MG63 (cell line): Measurements from ENCODE around the gene GARIN5B. TPM values are rescaled to one million over a fixed set of nuclear protein-coding genes. Genes with fewer than 3 reads are reported as not detected.
A peak's percentile ranks its signal among the peaks of the same experiment; 100 is the strongest.

Source experiments
- DNase-seq: peaks from one replicate; pipeline ENCODE4 v3.0.0-alpha.2; 2020
- H3K27me3 ChIP-seq: fragments of 250-450 bp; sonication (Bioruptor Pico); 2 replicates; pipeline ENCODE4 v1.5.1; 2020; ENCODE audit warnings: mild to moderate bottlenecking, moderate library complexity
- H3K36me3 ChIP-seq: fragments of 250-450 bp; sonication (Bioruptor Pico); 2 replicates; pipeline ENCODE4 v1.5.1; 2020; ENCODE audit warnings: mild to moderate bottlenecking, moderate library complexity
- H3K4me3 ChIP-seq: fragments of 250-450 bp; sonication (Bioruptor Pico); 2 replicates; pipeline ENCODE4 v1.5.1; 2020; ENCODE audit warnings: mild to moderate bottlenecking, moderate library complexity
- H3K9me3 ChIP-seq: fragments of 250-450 bp; sonication (Bioruptor Pico); 2 replicates; pipeline ENCODE4 v1.5.1; 2020; ENCODE audit warnings: mild to moderate bottlenecking, moderate library complexity
- total RNA-seq: library from RNA; depleted of rRNA; stranded (reverse); fragments of >200 nt; shearing (Covaris generic); gene quantifications from 2 replicates; pipeline ENCODE4 v1.2.3, GENCODE V29; 2014; ENCODE audit warnings: low replicate concordance

Gene GARIN5B
- total RNA-seq, 1 experiment from 2014 or later, result not detected

GRCh38 chr19:55377356-55378131 is 14.5 kb upstream of the GARIN5B start:
- DNase-seq, result no peak
- no peaks in the 10 kb centered on the region; the same call in 1 of the 2 replicates for H3K36me3 ChIP-seq
- H3K27me3 ChIP-seq, result no peaks in the 10 kb centered on the region

GRCh38 chr19:55376241-55376933 is 13.3 kb upstream of the GARIN5B start, which contains the start of gene TMEM190:
TSS of gene TMEM190 (plus strand) at chr19:55376826. CDS start at chr19:55376854, 28 bp downstream.
- no peak for DNase-seq
- H3K9me3 ChIP-seq, result no peaks in the 10 kb centered on the region
- no peaks in the 10 kb centered on the region for H3K36me3 ChIP-seq
- H3K27me3 ChIP-seq, result no peaks in the 10 kb centered on the region; the same call in 1 of the 2 replicates
- H3K4me3 ChIP-seq, result no peak within 1 kb of the TSS

More at GRCh38 chr19:55377356-55378131, 14.5 kb upstream of the GARIN5B start:
- no peak overlapping the region for H3K4me3 ChIP-seq
- H3K9me3 ChIP-seq, result no peaks in the 10 kb centered on the region

- Histone ChIP-seq H3K4me3 (no peak overlapping the region), H3K27me3 (peaks cover 11% of the 10 kb centered on the region), H3K9me3 (no peaks in the 10 kb centered on the region), H3K36me3 (no peaks in the 10 kb centered on the region)
- no peak for DNase-seq
Observed at GRCh38 chr19:55373993-55374757, 11.1 kb upstream of the GARIN5B start.

- no peaks in the 10 kb centered on the region for H3K9me3 ChIP-seq
- no peaks in the 10 kb centered on the region for H3K36me3 ChIP-seq
- no peak overlapping the region for H3K4me3 ChIP-seq
- no peak for DNase-seq
- H3K27me3 ChIP-seq, result peaks cover 11% of the 10 kb centered on the region
Observed at GRCh38 chr19:55373306-55373992, 10.4 kb upstream of the GARIN5B start.

- no peak for DNase-seq
- peaks cover 11% of the 10 kb centered on the region for H3K27me3 ChIP-seq
- H3K36me3 ChIP-seq, result no peaks in the 10 kb centered on the region
- H3K4me3 ChIP-seq, result no peak overlapping the region
- no peaks in the 10 kb centered on the region for H3K9me3 ChIP-seq
Observed at GRCh38 chr19:55372316-55373081, 9.4 kb upstream of the GARIN5B start.

DNA sequence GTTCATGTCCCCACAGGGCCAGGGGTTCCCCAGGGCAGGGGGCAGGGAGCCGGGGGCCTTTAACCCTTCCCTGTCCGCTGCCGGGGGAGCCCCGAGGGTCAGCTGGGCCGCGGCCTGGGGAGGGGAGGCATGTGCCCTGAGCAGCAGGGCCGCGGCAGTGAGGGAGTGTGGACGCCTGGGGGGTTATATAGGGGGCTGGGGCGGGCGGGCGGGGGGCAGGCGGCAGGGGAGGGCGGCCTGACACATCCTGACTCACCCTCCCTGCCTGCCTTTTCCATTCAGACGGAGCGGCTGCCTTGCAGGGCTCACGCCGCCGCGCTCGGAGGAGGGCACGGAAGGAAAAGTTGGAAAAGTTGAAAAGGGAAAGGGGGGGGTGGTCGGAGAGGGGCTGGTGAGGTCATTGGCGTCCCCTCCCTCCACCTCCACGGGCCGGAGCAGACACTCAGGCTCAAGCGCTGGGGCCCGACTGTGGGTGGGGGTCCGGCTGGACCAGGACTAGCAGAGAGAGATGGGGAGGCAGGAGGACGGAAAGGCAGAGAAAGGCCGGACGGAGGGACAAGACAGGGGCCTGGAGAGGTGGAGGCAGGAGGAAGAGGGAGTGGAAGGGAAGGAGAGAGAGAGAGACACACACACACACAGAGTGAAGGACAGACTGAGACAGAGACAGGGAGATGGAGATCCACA is 7.4 kb upstream of the GARIN5B start, which contains the start of gene IL11:
TSS of gene IL11 (minus strand) at position 159 of the 684 bp plus-strand sequence. CDS start at position 6, 153 bp downstream.
- peak; percentile 39 for DNase-seq
- Histone ChIP-seq H3K4me3 (peak within 1 kb of the TSS; percentile 29), H3K36me3 (no peaks in the 10 kb centered on the region), H3K9me3 (no peaks in the 10 kb centered on the region), H3K27me3 (peaks cover 11% of the 10 kb centered on the region)

GRCh38 chr19:55369653-55370304 is 6.7 kb upstream of the GARIN5B start:
- Histone ChIP-seq H3K27me3 (peaks cover 11% of the 10 kb centered on the region), H3K4me3 (peak overlapping the region; percentile 29), H3K36me3 (no peaks in the 10 kb centered on the region), H3K9me3 (no peaks in the 10 kb centered on the region)
- DNase-seq, result peak; percentile 43

DNA sequence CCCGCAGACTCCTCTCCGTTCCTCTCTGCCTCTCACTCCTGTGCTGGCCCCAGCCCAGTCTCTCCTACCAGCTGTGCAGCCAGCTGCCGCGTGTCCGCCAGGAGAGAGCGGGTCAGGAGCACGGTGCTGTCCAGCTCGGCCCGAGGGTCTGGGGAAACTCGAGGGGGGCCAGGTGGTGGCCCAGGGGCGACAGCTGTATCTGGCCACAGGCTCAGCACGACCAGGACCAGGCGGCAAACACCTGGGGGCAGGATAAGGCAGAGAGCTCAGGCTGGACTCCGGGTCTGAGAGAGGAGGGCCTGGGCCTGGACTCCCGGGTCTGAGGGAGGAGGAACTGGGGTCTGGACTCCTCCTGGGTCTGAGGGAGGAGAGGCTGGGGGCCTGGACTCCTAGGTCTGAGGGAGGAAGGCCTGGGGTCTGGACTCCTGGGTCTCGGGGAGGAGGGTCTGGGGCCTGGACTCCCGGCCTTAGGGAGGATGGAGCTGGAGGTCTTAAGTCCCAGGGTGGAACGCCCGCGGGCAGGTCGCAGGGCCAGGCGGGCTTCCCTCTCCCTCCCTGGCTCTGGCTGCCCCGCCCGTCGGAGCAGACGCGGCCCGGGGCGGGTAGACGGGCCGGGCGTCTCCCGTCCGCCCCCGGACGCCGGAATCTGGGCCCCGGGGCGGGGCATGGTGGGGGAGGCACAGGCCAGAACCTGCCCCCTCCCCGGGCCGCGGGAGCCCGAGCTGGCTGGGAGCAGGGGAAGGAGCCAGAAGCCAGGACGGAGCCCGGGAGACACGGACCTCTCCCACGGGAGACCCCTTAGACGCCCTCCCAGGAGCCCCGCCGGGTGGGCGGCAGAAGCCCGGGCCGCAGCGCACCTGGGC is 5.9 kb upstream of the GARIN5B start:
- peaks cover 11% of the 10 kb centered on the region for H3K27me3 ChIP-seq
- H3K4me3 ChIP-seq, result no peak overlapping the region
- no peaks in the 10 kb centered on the region for H3K9me3 ChIP-seq
- no peaks in the 10 kb centered on the region for H3K36me3 ChIP-seq
- peak; percentile 66 for DNase-seq

- Histone ChIP-seq H3K27me3 (peaks cover 11% of the 10 kb centered on the region), H3K4me3 (no peak overlapping the region), H3K9me3 (no peaks in the 10 kb centered on the region), H3K36me3 (no peaks in the 10 kb centered on the region)
- DNase-seq, result no peak
Observed at GRCh38 chr19:55368106-55368505, 5.0 kb upstream of the GARIN5B start.

DNA sequence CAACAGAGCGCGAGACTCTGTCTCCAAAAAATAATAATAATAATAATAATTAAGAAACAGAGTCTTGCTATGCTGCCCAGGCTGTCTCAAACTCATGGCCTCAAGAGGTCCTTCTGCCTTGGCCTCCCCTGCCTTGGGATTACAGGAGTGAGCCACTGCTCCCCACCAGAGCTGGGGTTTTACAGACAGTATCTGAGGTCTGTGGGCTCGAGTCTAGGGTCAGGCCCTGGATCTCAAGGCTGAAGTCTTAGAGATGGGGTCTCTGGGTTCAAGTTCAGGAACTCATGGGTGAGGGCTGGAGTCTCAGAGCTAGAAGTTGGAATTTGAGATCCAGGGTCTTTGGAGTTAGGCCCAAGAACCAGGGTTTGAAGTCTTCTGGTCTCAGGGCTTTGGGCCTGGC is 3.7 kb upstream of the GARIN5B start:
- DNase-seq, result no peak
- Histone ChIP-seq H3K27me3 (peaks cover 11% of the 10 kb centered on the region), H3K9me3 (no peaks in the 10 kb centered on the region), H3K4me3 (no peak overlapping the region), H3K36me3 (no peaks in the 10 kb centered on the region)

DNA sequence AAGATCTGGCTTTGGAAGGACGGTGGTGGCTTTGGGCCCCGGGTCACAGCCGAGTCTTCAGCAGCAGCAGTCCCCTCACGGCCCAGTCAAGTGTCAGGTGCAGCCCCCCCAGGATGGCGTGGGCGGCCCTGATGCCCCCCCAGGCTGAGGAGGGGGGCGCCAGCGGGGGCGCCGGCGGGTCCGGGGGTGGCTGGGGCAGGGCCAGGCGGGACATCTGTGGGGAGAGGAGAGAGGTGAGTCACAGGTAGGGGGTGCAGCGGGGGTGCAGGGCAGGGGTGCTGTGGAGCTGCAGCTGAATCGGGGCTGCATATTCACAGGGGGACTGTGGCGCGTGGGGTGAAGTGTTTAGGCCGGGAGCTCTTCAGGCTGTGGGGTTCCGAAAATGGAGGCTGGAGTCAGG is 2.9 kb upstream of the GARIN5B start:
- H3K36me3 ChIP-seq, result no peaks in the 10 kb centered on the region
- H3K27me3 ChIP-seq, result peaks cover 8% of the 10 kb centered on the region
- H3K9me3 ChIP-seq, result no peaks in the 10 kb centered on the region
- no peak overlapping the region for H3K4me3 ChIP-seq
- no peak for DNase-seq

DNA sequence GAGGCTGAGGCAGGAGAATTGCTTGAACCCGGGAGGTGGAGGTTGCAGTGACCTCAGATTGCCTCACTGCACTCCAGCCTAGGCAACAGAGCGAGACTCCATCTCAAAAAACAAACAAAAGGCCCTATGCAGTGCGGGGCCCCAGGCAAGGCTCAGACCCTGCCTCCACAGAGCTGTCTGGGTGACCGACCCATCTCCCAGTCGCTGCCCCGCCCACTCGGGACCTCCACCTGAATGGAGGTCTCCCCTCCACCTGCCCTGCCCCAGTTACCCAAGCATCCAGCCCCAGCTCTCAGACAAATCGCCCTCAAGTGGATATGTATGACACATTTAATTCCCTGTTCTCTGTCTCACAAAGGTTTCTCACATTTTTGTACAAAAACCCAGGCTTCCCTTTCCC is 2.2 kb upstream of the GARIN5B start:
- H3K36me3 ChIP-seq, result no peaks in the 10 kb centered on the region
- no peaks in the 10 kb centered on the region for H3K9me3 ChIP-seq
- peaks cover 6% of the 10 kb centered on the region for H3K27me3 ChIP-seq
- no peak for DNase-seq
- H3K4me3 ChIP-seq, result no peak overlapping the region

DNA sequence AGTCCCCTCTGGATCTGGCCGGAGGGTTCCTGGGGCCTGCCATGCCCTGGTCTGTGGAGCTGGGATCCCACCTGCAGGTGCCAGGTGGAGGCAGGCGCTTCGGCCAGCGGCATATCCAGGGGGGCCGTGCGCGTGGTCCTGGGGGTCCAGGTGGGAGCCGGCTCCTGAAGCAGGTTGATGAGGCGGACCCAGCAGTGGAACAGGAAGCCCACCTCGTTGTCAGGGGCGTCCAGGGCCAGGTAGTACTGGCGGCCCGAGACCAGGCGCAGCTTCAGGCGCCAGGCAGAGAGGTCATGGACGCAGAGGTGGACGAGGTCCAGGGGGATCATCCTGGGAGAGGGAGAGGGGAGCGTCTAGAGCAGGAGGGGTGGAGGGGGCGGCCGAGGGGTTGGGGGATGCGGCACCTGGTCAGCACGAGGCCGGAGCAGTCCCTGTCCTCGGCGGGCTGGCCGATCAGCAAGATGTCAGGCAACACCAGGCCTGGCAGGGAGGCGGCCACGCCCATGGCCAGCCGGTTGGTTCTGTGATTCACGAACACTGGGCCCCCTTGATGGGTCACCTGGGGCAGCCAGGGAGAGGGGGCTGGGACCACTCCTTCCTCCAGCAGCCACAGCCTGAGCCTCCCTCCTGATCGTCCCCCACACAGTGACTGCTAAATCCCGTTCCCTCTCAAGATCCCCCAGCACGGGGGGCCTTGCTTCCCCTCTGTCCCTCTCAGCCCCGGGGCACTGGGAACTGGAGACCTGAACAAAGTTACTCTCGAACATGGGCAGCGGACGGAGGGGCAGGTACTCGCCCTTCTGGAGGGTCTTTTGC is 678 bp downstream of the GARIN5B start:
- no peak for DNase-seq
- no peaks in the 10 kb centered on the region for H3K36me3 ChIP-seq
- H3K9me3 ChIP-seq, result no peaks in the 10 kb centered on the region

More for the DNA sequence above, 678 bp downstream of the GARIN5B start:
- Histone ChIP-seq H3K4me3 (no peak overlapping the region), H3K27me3 (peaks cover 3% of the 10 kb centered on the region)
